Mononuclear cell (primary cell): ENCODE results near the gene GJA5. TPM values are rescaled to one million over a fixed set of nuclear protein-coding genes. Genes with fewer than 3 reads are reported as not detected.
"Not testable (repeated sequence)": the region's sequence is repeated elsewhere in the genome, so short reads cannot be mapped to it uniquely, and the experiment has no call there.

Experiments
- H3K27me3 ChIP-seq: 2 replicates; pipeline ENCODE4 v1.6.0; 2011; ENCODE audit warnings: low read length, control low read depth; ENCODE audit not compliant: insufficient read depth
- H3K4me1 ChIP-seq: 2 replicates; pipeline ENCODE4 v1.5.1; 2011; ENCODE audit warnings: mild to moderate bottlenecking, low read length, control low read depth; ENCODE audit not compliant: insufficient read depth
- H3K4me3 ChIP-seq: 2 replicates; pipeline ENCODE4 v1.5.1; 2011; ENCODE audit warnings: mild to moderate bottlenecking, low read length, moderate library complexity
- H3K9me3 ChIP-seq: 2 replicates; pipeline ENCODE4 v1.5.1; 2011; ENCODE audit warnings: low read depth, mild to moderate bottlenecking, control low read depth, low read length
- total RNA-seq: library from RNA; depleted of rRNA; stranded (reverse); fragments of >200 nt; gene quantifications from one replicate; pipeline ENCODE4 v1.2.3, GENCODE V29; 2012

The GJA5 gene
- total RNA-seq, 1 donor = under 0.01 TPM

GRCh38 chr1:147750618-147751217 lies 9.7 kb downstream of the GJA5 start:
- Histone ChIP-seq H3K4me3 (no peak overlapping the region), H3K9me3 (no peaks in the 10 kb centered on the region), H3K27me3 (no peaks in the 10 kb centered on the region), H3K4me1 (no peaks in the 10 kb centered on the region)

GRCh38 chr1:147749792-147750191 lies 10.6 kb downstream of the GJA5 start:
- H3K4me3 ChIP-seq = no peak overlapping the region
- H3K9me3 ChIP-seq = no peaks in the 10 kb centered on the region
- H3K4me1 ChIP-seq = no peaks in the 10 kb centered on the region
- H3K27me3 ChIP-seq = no peaks in the 10 kb centered on the region

GRCh38 chr1:147748676-147749350 lies 11.6 kb downstream of the GJA5 start:
- Histone ChIP-seq H3K9me3 (no peaks in the 10 kb centered on the region), H3K4me1 (no peaks in the 10 kb centered on the region), H3K4me3 (no peak overlapping the region), H3K27me3 (no peaks in the 10 kb centered on the region)

GRCh38 chr1:147747966-147748365 lies 12.4 kb downstream of the GJA5 start:
- H3K4me1 ChIP-seq = no peaks in the 10 kb centered on the region
- H3K27me3 ChIP-seq = no peaks in the 10 kb centered on the region
- no peak overlapping the region for H3K4me3 ChIP-seq
- no peaks in the 10 kb centered on the region for H3K9me3 ChIP-seq

- no peaks in the 10 kb centered on the region for H3K4me1 ChIP-seq
- H3K9me3 ChIP-seq = no peaks in the 10 kb centered on the region
- H3K27me3 ChIP-seq = no peaks in the 10 kb centered on the region
- H3K4me3 ChIP-seq = no peak overlapping the region
Measured at GRCh38 chr1:147745271-147745670, 15.1 kb downstream of the GJA5 start.

GRCh38 chr1:147741065-147741464 lies 19.3 kb downstream of the GJA5 start:
- no peaks in the 10 kb centered on the region for H3K27me3 ChIP-seq
- no peaks in the 10 kb centered on the region for H3K4me1 ChIP-seq
- H3K4me3 ChIP-seq = no peak overlapping the region
- H3K9me3 ChIP-seq = no peaks in the 10 kb centered on the region

- no peaks in the 10 kb centered on the region for H3K9me3 ChIP-seq
- H3K27me3 ChIP-seq = no peaks in the 10 kb centered on the region
- H3K4me1 ChIP-seq = no peaks in the 10 kb centered on the region
- no peak overlapping the region for H3K4me3 ChIP-seq
Measured at GRCh38 chr1:147740391-147740790, 20.0 kb downstream of the GJA5 start.

GRCh38 chr1:147738739-147739476 lies 21.5 kb downstream of the GJA5 start:
- H3K27me3 ChIP-seq = no peaks in the 10 kb centered on the region
- H3K4me1 ChIP-seq = no peaks in the 10 kb centered on the region
- no peak overlapping the region for H3K4me3 ChIP-seq
- no peaks in the 10 kb centered on the region for H3K9me3 ChIP-seq

- Histone ChIP-seq H3K27me3 (no peaks in the 10 kb centered on the region), H3K4me3 (no peak overlapping the region), H3K9me3 (no peaks in the 10 kb centered on the region), H3K4me1 (no peaks in the 10 kb centered on the region)
Measured at GRCh38 chr1:147738129-147738528, 22.3 kb downstream of the GJA5 start.

GRCh38 chr1:147736883-147737282 lies 23.5 kb downstream of the GJA5 start:
- H3K9me3 ChIP-seq = no peaks in the 10 kb centered on the region
- no peaks in the 10 kb centered on the region for H3K4me1 ChIP-seq
- no peaks in the 10 kb centered on the region for H3K27me3 ChIP-seq
- no peak overlapping the region for H3K4me3 ChIP-seq

- H3K9me3 ChIP-seq = no peaks in the 10 kb centered on the region
- H3K4me1 ChIP-seq = no peaks in the 10 kb centered on the region
- H3K4me3 ChIP-seq = no peak overlapping the region
- H3K27me3 ChIP-seq = peaks cover 7% of the 10 kb centered on the region
Measured at GRCh38 chr1:147735423-147735822, 25.0 kb downstream of the GJA5 start.

- H3K9me3 ChIP-seq, H3K4me1 ChIP-seq, H3K4me3 ChIP-seq, H3K27me3 ChIP-seq: not testable (repeated sequence)
Measured at GRCh38 chr1:147734291-147734841, 26.0 kb downstream of the GJA5 start.

- Histone ChIP-seq H3K9me3 (no peaks in the 10 kb centered on the region), H3K27me3 (peaks cover 14% of the 10 kb centered on the region), H3K4me1 (no peaks in the 10 kb centered on the region), H3K4me3 (no peak overlapping the region)
Measured at GRCh38 chr1:147729315-147729714, 31.1 kb downstream of the GJA5 start.

GRCh38 chr1:147726168-147726567 lies 34.2 kb downstream of the GJA5 start:
- H3K4me1 ChIP-seq = no peaks in the 10 kb centered on the region
- H3K27me3 ChIP-seq = peaks cover 13% of the 10 kb centered on the region
- H3K4me3 ChIP-seq = no peak overlapping the region
- H3K9me3 ChIP-seq = no peaks in the 10 kb centered on the region

GRCh38 chr1:147725685-147726084 lies 34.7 kb downstream of the GJA5 start:
- H3K4me3 ChIP-seq = no peak overlapping the region
- no peaks in the 10 kb centered on the region for H3K4me1 ChIP-seq
- H3K9me3 ChIP-seq = no peaks in the 10 kb centered on the region
- H3K27me3 ChIP-seq = peaks cover 9% of the 10 kb centered on the region
